ENCODE results near the gene CABYR. TPM values are rescaled to one million over a fixed set of nuclear protein-coding genes. Genes with fewer than 3 reads are reported as not detected.
A peak's percentile ranks its signal among the peaks of the same experiment; 100 is the strongest.

CABYR gene
- total and polyA plus RNA-seq, 12 donors: 0.19 to 0.68 (median 0.47) TPM; not detected in 6

- TF ChIP-seq CTCF (IDR thresholded peaks at IDR 0.05): no peak
- Histone ChIP-seq H3K36me3 (peaks cover 0 to 24% (median 0%) of the 10 kb centered on the region in 9 donors), H3K9me3 (no peaks in the 10 kb centered on the region), H3K27ac (no peak overlapping the region), H3K4me3 (no peak overlapping the region), H3K27me3 (no peaks in the 10 kb centered on the region), H3K4me1 (peaks cover 0 to 22% (median 9%) of the 10 kb centered on the region in 9 donors)
- 95 to 96% methylated on average over 9 of the region's 9 CpGs for WGBS, 2 donors
- intact Hi-C loops (cut with DNase I): no loop called here
- ATAC-seq: no peak
- DNase-seq: no peak
These were observed 56.6 kb downstream of the CABYR start for GRCh38 chr18:24195296-24196053.

- WGBS, 2 donors: 97 to 99% methylated on average over 4 of the region's 4 CpGs
- Histone ChIP-seq H3K4me3 (no peak overlapping the region), H3K27me3 (no peaks in the 10 kb centered on the region), H3K9me3 (no peaks in the 10 kb centered on the region), H3K27ac (no peak overlapping the region), H3K4me1 (peaks cover 0 to 26% (median 17%) of the 10 kb centered on the region in 9 donors), H3K36me3 (peaks cover 0 to 24% (median 0%) of the 10 kb centered on the region in 9 donors)
- no peak for TF ChIP-seq CTCF (IDR thresholded peaks at IDR 0.05)
- ATAC-seq (no peak), DNase-seq (no peak)
- intact Hi-C loops (cut with DNase I): no loop called here
These were observed 57.9 kb downstream of the CABYR start for GRCh38 chr18:24196764-24197163.

- peaks cover 0 to 27% (median 20%) of the 10 kb centered on the region in 9 donors for H3K4me1 ChIP-seq
- DNase-seq: no peak
- peaks cover 0 to 24% (median 0%) of the 10 kb centered on the region in 9 donors for H3K36me3 ChIP-seq
- no peaks in the 10 kb centered on the region for H3K9me3 ChIP-seq
- H3K27ac ChIP-seq: no peak overlapping the region
- no peak overlapping the region for H3K4me3 ChIP-seq
- 69 to 86% methylated on average over 1 of the region's 1 CpG for WGBS, 2 donors
- no peak for ATAC-seq
- intact Hi-C loops (cut with DNase I): no loop called here
- TF ChIP-seq CTCF (IDR thresholded peaks at IDR 0.05): no peak
- H3K27me3 ChIP-seq: no peaks in the 10 kb centered on the region
These were observed 58.5 kb downstream of the CABYR start for GRCh38 chr18:24197412-24197811.

- H3K4me1 ChIP-seq: peaks cover 0 to 27% (median 20%) of the 10 kb centered on the region in 9 donors
- no peaks in the 10 kb centered on the region for H3K27me3 ChIP-seq
- H3K9me3 ChIP-seq: no peaks in the 10 kb centered on the region
- intact Hi-C loops (cut with DNase I): no loop called here
- no peak overlapping the region for H3K4me3 ChIP-seq
- 82 to 96% methylated on average over 9 of the region's 9 CpGs for WGBS, 2 donors
- peaks cover 0 to 24% (median 0%) of the 10 kb centered on the region in 9 donors for H3K36me3 ChIP-seq
- no peak for DNase-seq
- H3K27ac ChIP-seq: no peak overlapping the region
- no peak for TF ChIP-seq CTCF (IDR thresholded peaks at IDR 0.05)
- ATAC-seq: peak in 2 of 8 donors; percentile 42 to 46
These were observed 59.6 kb downstream of the CABYR start for GRCh38 chr18:24198461-24198860.

Data from heart right ventricle (tissue), 16 donors.